K562 (cell line): Measurements from ENCODE around the gene RNF40.

Experiments
- NFIC ChIP-seq: fragments of 450-650 bp; IDR thresholded peaks from 2 replicates; pipeline ENCODE4 v1.6.1; 2017; ENCODE audit warnings: mild to moderate bottlenecking, inconsistent platforms
- PTTG1 ChIP-seq: fragments of 450-650 bp; IDR thresholded peaks from 2 replicates; pipeline ENCODE4 v1.6.1; 2016; ENCODE audit warnings: low read depth, mild to moderate bottlenecking, missing genetic modification characterization, missing compliant biosample characterization

GRCh38 chr16:30747331-30747730 is 14.8 kb upstream of the RNF40 start:
- TF ChIP-seq PTTG1 (tag) (no peak), NFIC (no peak)
